Stimulated activated CD4-positive, alpha-beta T cell treated with anti-CD3 and anti-CD28 coated beads, Interleukin-2, amount 100 ng/mL, for 4 hours (primary cell): ENCODE data around the gene SAMD11.
"Not testable (repeated sequence)": the region's sequence is repeated elsewhere in the genome, so short reads cannot be mapped to it uniquely, and the experiment has no call there.

Experiments used
- DNase-seq: peaks from one replicate; pipeline ENCODE4 v3.0.0-alpha.2; 2020; ENCODE audit warnings: low read depth

Gene SAMD11

DNA sequence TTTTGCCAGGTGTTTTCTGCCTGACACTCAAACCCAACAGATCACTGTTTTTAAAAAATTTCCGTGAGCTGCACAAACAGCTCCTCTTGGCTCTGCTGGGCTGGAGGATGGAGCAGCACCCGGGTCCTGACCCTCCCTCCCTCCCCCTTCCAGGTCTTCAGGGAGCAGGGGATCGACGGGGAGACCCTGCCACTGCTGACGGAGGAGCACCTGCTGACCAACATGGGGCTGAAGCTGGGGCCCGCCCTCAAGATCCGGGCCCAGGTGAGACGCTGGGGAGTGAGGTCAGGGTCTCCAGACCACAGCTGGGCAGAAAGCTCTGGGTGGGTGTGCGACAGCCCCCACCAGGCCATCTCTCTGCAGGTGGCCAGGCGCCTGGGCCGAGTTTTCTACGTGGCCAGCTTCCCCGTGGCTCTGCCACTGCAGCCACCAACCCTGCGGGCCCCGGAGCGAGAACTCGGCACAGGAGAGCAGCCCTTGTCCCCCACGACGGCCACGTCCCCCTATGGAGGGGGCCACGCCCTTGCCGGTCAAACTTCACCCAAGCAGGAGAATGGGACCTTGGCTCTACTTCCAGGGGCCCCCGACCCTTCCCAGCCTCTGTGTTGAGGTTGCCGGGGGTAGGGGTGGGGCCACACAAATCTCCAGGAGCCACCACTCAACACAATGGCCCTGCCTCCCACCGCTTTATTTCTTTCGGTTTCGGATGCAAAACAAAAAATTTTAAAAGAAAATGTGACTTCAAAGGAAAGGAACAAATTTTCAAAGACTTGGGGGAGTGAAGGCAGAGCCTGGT lies 20.0 kb downstream of the SAMD11 start:
- DNase-seq: no peak

GRCh38 chr1:944341-945325 lies 20.9 kb downstream of the SAMD11 start:
- no peak for DNase-seq

GRCh38 chr1:945688-946556 lies 22.2 kb downstream of the SAMD11 start:
- DNase-seq: no peak

DNA sequence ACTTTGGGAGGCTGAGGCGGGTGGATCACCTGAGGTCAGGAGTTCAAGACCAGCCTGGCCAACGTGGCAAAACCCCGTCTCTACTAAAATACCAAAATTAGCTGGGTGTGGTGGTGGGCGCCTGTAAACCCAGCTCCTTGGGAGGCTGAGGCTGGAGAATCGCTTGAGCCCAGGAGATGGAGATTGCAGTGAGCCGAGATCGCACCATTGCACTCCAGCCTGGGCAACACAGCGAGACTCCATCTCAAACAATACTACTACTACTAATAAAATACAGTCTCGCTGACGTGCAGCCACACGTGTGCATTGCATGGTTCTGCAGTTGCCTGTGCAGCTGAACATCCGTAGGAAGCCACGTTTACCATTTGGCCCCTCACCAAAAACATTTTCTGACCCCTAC lies 23.1 kb downstream of the SAMD11 start:
- not testable (repeated sequence) for DNase-seq

DNA sequence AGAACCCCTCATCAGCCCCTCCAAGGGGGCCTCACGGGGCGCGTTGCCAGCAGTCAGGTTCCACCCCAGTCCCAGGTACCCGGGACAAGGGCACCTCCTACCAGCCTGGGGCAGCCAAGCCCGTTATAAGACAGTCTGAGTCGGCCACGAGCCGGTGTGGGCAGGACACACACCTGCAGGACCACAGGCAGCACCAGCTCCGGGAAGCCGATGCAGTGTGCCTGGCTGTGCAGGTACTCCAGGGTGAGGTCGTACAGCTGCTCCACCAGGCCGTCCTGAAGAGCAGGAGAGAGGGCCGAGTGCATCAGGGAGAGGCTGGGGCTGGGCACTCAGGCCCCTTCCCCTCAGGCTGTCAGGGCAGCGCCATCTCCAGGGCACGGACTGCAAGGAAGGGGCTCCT lies 24.2 kb downstream of the SAMD11 start:
- DNase-seq: no peak

GRCh38 chr1:950268-950667 lies 26.5 kb downstream of the SAMD11 start:
- DNase-seq: no peak

DNA sequence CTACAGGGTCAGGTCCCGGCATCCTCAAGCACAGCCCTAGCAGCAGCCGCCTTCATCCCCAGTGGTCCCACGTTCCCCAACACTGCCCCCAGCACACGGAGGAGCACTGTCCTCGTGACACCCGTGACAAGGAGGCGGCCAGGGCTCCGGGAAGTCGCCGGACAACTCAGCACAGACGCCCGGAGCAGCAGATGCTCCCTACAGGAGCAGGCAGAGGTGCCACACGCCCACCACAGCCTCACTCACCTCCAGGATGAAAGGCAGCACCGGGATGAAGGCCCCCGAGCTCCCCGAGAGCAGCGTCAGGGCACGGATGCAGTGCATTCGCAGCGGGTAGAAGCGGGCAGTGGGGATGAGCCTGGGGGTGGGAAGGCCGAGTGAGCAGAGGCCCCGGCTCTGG lies 27.2 kb downstream of the SAMD11 start:
- no peak for DNase-seq

DNA sequence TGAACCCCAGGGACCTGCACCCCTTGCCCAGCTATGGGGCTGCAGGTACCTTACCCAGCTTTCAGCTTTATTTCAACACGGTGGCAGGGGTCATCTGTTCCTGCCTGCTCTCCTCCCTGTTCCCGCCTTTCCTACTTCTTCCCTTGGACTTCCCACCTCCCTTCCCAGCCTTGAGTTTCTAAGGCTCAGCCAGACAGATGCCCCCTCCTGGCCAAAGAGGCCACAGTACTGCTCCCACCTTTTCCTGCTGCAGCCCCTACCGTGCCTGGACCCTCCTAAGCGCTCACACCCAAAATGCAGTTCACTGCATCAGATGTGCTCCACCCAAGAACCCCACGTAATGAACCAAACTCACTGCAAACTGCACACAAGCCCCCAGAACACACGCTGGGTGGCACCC lies 27.6 kb downstream of the SAMD11 start:
- no peak for DNase-seq

DNA sequence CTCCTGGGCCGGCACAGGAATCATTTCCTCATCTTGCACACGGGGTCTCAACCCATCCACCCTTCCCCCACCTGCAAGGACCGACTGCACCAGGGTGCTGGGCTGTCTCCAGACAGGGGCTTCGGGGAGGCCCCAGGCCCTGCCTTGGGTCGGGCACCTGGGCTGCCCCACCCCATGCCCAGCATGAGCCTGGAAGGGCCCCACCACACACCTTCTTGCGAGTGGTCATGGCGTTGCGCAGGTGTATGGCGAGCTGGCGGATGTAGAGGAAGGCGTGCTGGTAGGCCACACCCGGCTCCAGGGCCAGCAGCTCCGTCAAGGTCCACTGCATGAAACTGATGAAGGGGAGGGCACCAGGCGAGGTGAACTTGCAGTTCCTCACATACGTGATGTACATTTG lies 28.5 kb downstream of the SAMD11 start:
- DNase-seq: no peak

GRCh38 chr1:952603-953002 lies 28.9 kb downstream of the SAMD11 start:
- DNase-seq: no peak

GRCh38 chr1:953524-954320 lies 30.0 kb downstream of the SAMD11 start:
- DNase-seq: no peak

DNA sequence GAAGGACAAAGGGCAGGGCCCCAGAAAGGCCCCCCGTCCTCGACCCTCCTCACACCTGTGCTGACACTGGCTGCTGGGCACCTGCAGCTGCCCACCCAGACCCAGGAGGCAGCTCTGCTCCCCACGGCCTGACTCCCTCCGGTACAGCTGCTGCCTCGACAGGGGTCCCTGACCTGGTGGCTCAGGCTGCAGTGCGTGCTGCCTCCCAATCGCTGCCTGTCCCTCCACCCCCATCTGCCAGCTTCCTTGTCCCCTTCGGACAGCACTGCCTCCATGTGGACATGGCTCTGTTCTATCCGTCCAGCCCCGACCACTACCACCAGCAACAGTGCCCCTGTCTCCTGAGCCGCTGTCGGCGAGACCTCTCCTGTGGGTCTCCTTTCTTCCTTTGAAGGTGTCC lies 31.2 kb downstream of the SAMD11 start:
- DNase-seq: no peak

GRCh38 chr1:955474-955873 lies 31.8 kb downstream of the SAMD11 start:
- DNase-seq: no peak

GRCh38 chr1:956636-957035 lies 32.9 kb downstream of the SAMD11 start:
- no peak for DNase-seq

GRCh38 chr1:958823-959730 lies 35.4 kb downstream of the SAMD11 start, which contains the start of gene NOC2L:
Gene NOC2L (minus strand): TSS chr1:959256. CDS start chr1:959240, 16 bp downstream.
- peak; percentile 94 for DNase-seq

- DNase-seq: no peak
Observed at GRCh38 chr1:959731-960362, 36.1 kb downstream of the SAMD11 start.

DNA sequence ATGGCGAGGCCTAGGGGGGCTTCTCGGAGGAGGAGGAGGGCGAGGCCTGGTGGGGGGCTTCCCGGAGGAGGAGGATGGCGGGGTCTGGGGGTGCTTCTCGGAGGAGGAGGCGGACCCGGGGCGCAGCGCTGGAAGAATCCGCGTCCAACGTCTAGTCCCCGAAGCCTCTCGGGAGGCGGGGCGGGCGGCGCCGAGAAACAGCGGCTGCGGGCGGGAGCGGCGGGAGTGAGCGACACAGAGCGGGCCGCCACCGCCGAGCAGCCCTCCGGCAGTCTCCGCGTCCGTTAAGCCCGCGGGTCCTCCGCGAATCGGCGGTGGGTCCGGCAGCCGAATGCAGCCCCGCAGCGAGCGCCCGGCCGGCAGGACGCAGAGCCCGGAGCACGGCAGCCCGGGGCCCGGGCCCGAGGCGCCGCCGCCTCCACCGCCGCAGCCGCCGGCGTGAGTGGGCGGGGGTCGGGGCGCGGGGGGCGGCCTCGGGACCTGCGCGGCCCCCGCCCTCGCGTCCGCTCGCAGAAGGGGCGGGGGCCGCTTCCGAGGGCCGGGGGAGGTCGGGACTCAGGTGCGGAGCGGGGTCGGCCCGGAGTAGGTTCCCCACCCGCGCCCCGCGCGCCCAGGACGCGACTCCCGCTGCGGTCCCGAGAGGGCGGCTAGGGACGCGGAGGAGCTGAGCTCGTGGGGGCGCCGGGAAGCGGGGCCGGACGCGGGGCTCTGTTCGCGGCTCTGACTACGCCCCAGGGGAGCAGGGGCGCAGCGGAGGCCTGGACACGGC lies 36.8 kb downstream of the SAMD11 start, which contains the start of gene KLHL17:
TSS of gene KLHL17 (plus strand) at position 222 of the 769 bp plus-strand sequence. CDS start at position 332, 110 bp downstream.
- peak; percentile 72 for DNase-seq

GRCh38 chr1:961132-961669 lies 37.5 kb downstream of the SAMD11 start:
- DNase-seq: no peak
